Activated T-cell treated with anti-CD3 and anti-CD28 coated beads for 48 hours (primary cell): ENCODE measurements around the gene ZNF646.
"Not testable (repeated sequence)": the region's sequence is repeated elsewhere in the genome, so short reads cannot be mapped to it uniquely, and the experiment has no call there.

ENCODE experiments used
- DNase-seq: peaks from one replicate; pipeline ENCODE4 v3.0.0-alpha.2; 2020; ENCODE audit warnings: low read depth

The ZNF646 gene

DNA sequence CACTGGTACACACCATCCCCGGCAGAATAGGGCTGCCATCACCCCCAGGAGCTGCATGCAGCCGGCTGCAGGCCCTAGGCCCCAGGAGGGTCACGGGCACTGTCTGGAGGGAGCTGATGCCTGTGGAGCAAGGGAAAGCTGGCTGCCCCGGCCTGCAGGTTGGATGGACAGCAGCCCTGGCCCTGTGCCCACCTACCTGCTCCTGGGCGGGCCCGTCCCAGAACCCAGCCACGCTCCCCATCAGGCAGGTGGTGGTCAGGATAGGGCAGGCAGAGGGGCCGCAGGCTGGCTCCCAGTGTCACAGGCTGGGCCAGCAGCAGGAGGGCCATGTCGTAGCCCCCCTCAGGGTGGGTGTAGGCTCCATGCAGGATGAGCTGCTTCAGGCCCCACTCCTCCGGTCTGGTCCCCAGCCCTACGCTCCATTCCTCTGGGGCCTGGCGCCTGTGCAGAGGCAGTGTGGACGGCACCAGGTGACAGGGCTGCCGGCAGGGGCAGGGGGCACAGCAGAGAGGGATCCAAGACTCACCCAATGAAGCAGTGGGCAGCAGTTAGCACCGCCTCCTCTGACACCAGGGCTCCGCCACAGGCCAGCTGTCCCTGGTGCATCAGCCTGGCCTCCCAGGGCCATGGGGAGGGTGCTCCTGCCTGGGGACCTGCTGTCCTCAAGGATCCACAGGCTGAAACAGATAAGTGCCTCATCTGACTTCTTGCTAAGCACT, 10.5 kb downstream of the ZNF646 start:
- DNase-seq, result no peak

- no peak for DNase-seq
These were observed 11.2 kb downstream of the ZNF646 start for GRCh38 chr16:31085411-31085810.

DNA sequence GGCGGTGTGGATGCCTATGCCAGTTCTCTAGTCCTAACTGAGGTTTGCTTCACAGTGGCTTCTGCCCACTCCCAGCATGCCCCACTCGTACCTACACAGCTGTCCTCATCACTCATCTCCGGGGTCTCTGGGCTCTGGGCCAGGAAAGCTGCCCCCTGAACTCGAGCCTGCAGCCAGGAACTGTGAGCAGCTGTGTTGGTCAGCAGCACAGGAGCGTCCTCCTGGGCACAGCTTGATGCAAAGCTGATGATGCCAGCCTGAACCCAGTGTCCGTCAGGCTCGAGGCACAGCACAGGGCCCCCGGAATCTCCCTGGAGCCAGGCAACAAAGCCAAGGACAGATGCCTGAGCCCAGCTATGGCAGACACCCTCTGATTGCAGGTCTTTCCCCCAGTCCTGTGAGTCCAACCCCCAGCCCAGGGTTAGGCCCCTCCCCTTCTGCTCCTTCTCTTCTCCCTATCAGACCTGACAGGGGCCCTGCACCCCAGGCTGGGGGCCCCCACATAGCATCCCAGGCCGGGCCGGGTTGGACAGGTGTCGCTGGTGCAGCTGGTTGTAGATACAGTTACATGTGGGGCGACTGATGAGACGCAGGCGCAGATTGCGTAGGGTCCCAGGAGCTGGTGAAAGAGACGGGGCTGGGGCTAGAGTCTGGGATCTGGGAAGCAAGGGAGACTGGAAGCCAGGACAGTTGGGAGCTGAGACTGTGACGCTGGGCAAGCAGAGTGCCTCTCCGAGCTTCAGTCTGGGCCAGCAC, 11.8 kb downstream of the ZNF646 start:
- no peak for DNase-seq

- no peak for DNase-seq
These were observed 12.3 kb downstream of the ZNF646 start for GRCh38 chr16:31086629-31086906.

DNA sequence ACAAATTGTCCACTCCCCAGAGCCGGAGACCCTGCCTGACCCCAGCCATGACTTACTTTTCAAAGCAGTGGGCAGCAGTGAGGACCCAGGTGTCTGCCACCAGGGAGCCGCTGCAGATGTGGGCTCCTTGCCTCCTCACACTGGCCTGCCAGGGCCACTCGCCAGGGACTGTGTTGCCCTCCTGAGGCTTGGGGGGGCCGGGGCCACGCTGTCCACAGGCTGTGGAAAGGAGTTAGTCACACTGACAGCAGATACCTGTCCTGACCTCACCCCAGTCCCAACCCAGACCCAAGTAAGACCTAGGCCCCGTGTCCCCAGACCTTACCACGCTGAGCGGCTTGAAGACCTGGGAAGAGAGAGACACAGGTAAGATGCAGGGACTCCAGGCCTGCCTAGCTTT, 13.3 kb downstream of the ZNF646 start:
- DNase-seq, result no peak

DNA sequence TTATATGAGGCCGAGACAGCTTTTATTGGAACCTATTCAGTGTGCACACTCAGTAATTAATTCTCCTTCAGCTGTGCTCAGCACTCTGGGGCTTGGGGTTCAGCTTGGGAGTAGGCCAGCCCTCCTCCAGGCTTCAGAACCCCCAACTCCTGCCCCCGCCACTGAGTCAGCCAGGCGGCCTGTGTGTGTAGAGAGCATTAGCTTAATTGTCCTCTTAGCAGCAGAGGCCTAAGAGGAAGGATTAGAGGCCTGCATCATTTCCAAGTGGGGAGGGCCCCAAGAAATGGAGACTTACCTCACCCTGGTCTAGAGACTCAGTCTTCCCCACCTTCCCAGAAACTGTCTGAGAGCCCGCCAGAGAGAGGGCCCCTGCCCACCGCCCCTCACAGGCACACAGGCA, 13.7 kb downstream of the ZNF646 start:
- DNase-seq, result no peak

- no peak for DNase-seq
These were observed 14.4 kb downstream of the ZNF646 start, which contains the start of gene PRSS53 for GRCh38 chr16:31088459-31089183. TSS of gene PRSS53 (minus strand) at chr16:31088943. CDS start at chr16:31088809, 134 bp downstream.

DNA sequence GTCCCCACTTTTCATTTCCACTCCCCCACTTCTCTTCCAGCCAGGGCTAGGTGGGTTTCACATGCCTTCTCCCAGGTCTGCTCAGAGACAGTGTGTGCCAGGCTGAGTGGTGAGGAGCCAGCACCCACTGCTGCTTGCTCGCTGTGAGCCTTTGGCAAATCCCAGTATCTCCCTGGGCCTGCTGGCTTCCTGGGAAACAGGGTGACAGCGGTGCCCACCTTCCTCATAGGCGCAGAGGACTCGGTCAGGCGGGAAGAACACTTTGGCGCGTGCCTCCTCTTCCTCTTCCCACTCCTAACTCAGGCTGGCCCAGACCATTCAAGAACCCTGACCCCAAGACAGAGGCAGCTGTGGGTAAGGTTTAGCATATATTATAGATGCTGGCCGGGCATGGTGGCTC, 15.0 kb downstream of the ZNF646 start:
- DNase-seq, result no peak

- DNase-seq, result no peak
These were observed 16.3 kb downstream of the ZNF646 start for GRCh38 chr16:31090540-31090939.

GRCh38 chr16:31092330-31092729, 18.1 kb downstream of the ZNF646 start:
- DNase-seq, result no peak

DNA sequence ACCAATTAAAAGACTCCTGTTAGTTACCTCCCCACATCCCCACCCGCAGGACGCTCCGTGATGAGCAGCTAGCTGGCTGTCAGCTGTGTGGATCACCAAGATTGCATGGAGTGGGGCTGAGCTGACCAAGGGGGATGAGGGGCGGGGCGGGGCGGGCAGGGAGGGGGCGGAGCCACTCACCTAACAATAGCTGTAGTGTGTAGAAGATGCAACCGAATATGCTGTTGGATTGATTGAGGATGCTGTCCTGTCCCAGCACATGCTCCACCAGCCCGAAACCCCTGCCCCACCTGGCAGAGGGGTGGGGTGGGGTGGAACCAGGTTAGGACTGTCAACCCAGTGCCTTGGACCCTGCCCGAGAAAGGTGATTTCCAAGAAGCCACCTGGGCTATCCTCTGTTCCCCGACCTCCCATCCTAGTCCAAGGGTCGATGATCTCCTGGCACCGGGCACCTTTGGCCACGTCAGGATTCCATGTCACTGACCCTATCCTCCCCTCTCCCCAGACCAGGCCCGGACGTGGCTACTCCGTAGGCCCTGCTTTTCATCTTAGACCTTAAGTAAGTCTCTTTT, 19.0 kb downstream of the ZNF646 start:
- no peak for DNase-seq

DNA sequence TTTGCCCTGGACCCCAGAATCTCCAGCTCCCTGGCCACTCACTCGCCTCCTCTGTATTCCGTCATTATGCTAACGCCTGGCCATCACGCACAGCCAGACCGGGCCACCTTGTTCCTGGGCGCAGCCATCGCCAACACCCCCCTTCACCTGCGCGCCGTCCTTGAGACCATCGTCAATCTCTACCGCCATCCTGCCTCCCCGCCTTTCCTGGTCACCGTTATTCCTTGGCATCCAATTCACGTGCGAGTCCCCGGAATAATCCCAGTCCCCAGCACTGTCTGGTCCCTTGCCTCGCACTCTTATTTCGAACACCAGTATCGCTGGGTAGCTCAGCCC, 19.8 kb downstream of the ZNF646 start:
- no peak for DNase-seq

- DNase-seq, result peak; percentile 86
These were observed 20.4 kb downstream of the ZNF646 start, which contains the start of gene VKORC1 for GRCh38 chr16:31094424-31095120. TSS of gene VKORC1 (minus strand) at chr16:31094797. CDS start at chr16:31094729, 68 bp downstream.

DNA sequence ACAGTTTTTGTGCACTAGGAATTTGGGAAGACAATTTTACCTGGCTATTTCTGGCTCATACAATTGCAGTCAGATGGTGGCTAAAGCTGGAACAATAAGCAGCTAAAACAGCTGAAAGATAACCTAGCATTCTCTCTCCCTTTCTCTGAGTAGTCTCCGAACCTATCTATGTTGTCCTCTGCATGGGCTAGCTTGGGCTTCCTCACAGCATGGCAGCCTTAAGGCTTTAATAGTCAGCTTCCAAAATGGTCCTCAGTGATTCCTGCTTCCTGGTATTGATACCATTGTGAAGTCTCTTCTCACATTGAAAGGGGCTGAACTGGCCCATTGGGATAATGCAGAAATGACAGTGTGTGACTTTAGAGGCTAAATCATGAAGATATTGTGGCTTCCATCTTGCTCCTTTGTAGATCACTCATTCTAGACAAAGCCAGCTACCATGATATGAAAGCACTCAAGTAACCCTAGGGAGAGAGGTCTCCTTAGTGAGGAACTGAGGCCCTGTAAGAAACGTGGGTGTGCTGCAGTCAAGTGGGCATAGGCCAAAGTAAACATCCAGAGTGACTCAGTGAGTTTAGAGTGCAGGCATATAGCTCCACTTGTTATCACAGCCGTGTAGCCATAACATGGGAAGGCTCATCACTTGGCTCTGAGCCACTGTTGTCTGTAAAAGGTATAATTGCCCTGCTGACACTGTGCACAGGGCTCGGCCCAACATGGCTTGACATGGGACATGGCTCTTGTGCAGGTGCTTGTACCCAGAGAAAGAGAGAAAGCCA, 25.8 kb downstream of the ZNF646 start:
- no peak for DNase-seq

- DNase-seq, result not testable (repeated sequence)
These were observed 26.8 kb downstream of the ZNF646 start for GRCh38 chr16:31100876-31101641.

GRCh38 chr16:31105677-31106213, 31.5 kb downstream of the ZNF646 start:
- peak; percentile 85 for DNase-seq

- DNase-seq, result no peak
These were observed 32.6 kb downstream of the ZNF646 start for GRCh38 chr16:31106509-31107464.

- peak; percentile 36 for DNase-seq
These were observed 33.2 kb downstream of the ZNF646 start for GRCh38 chr16:31107465-31107867.
